ENCODE results near the gene DLGAP1.

GRCh38 chr18:3594760-3595368 is 860.2 kb downstream of the DLGAP1 start:
- no peak for TF ChIP-seq CTCF (IDR thresholded peaks at IDR 0.05; ENCODE audit: control extremely low read depth in 1 of 3, insufficient read depth in 1 of 3, low read depth in 1 of 3, low read length in 3 of 3)
- no peak for TF ChIP-seq HDAC2 (IDR thresholded peaks at IDR 0.05; ENCODE audit: borderline replicate concordance in 1 of 2, low read depth in 2 of 2, low read length in 2 of 2)
- no peak for TF ChIP-seq POLR2A (IDR thresholded peaks at IDR 0.05; ENCODE audit: control extremely low read depth in 1 of 2, low read depth in 2 of 2, low read length in 2 of 2)
- no peak for TF ChIP-seq MAX (IDR thresholded peaks at IDR 0.05)
- no peak for TF ChIP-seq TAF7 (optimal IDR thresholded peaks at IDR 0.05; ENCODE audit: borderline replicate concordance, low read depth, low read length)
